ENCODE data around the gene VAC14. TPM values are rescaled to one million over a fixed set of nuclear protein-coding genes. Genes with fewer than 3 reads are reported as not detected.

VAC14 gene
- total and polyA plus RNA-seq, 4 donors: 27.6 to 60.8 (median 50.9) TPM

GRCh38 chr16:70756071-70756470 lies 44.9 kb downstream of the VAC14 start:
- no peak overlapping the region for H3K4me3 ChIP-seq
- H3K36me3 ChIP-seq (ENCODE audit: control insufficient read depth in 4 of 4, insufficient read depth in 4 of 4, low read length in 4 of 4): peaks cover 0 to 30% (median 7%) of the 10 kb centered on the region in 4 donors
- TF ChIP-seq CTCF (IDR thresholded peaks at IDR 0.05; ENCODE audit: control extremely low read depth, extremely low read depth): no peak
- no peaks in the 10 kb centered on the region for H3K9me3 ChIP-seq (ENCODE audit: control insufficient read depth in 4 of 4, insufficient read depth in 3 of 4, low read length in 3 of 4)
- no peak overlapping the region for H3K9ac ChIP-seq (ENCODE audit: insufficient read depth in 1 of 2, low read length in 2 of 2)
- H3K27ac ChIP-seq (ENCODE audit: low read depth in 1 of 2, low read length in 1 of 2): no peak overlapping the region
- WGBS, 2 donors: 91 to 97% methylated on average over 8 of the region's 8 CpGs
- no peaks in the 10 kb centered on the region for H3K27me3 ChIP-seq (ENCODE audit: control insufficient read depth in 3 of 3, insufficient read depth in 3 of 3, low read length in 2 of 3)
- DNase-seq: no peak
- no peak for ATAC-seq (ENCODE audit: insufficient read depth, low FRiP score)
- peaks cover 9 to 22% (median 16%) of the 10 kb centered on the region in 5 donors for H3K4me1 ChIP-seq (ENCODE audit: control insufficient read depth in 5 of 5, insufficient read depth in 5 of 5, low read length in 5 of 5)

GRCh38 chr16:70754851-70755600 lies 45.9 kb downstream of the VAC14 start:
- no peaks in the 10 kb centered on the region for H3K27me3 ChIP-seq (ENCODE audit: control insufficient read depth in 3 of 3, insufficient read depth in 3 of 3, low read length in 2 of 3)
- TF ChIP-seq CTCF (IDR thresholded peaks at IDR 0.05; ENCODE audit: control extremely low read depth, extremely low read depth): no peak
- no peaks in the 10 kb centered on the region for H3K9me3 ChIP-seq (ENCODE audit: control insufficient read depth in 4 of 4, insufficient read depth in 3 of 4, low read length in 3 of 4)
- peaks cover 9 to 33% (median 23%) of the 10 kb centered on the region in 5 donors for H3K4me1 ChIP-seq (ENCODE audit: control insufficient read depth in 5 of 5, insufficient read depth in 5 of 5, low read length in 5 of 5)
- WGBS, 2 donors: 93 to 94% methylated on average over 12 of the region's 12 CpGs
- H3K27ac ChIP-seq (ENCODE audit: low read depth in 1 of 2, low read length in 1 of 2): no peak overlapping the region
- DNase-seq (no peak), ATAC-seq (ENCODE audit: insufficient read depth, low FRiP score) (no peak)
- H3K4me3 ChIP-seq: no peak overlapping the region
- peaks cover 0 to 24% (median 5%) of the 10 kb centered on the region in 4 donors for H3K36me3 ChIP-seq (ENCODE audit: control insufficient read depth in 4 of 4, insufficient read depth in 4 of 4, low read length in 4 of 4)
- H3K9ac ChIP-seq (ENCODE audit: insufficient read depth in 1 of 2, low read length in 2 of 2): no peak overlapping the region

GRCh38 chr16:70754371-70754770 lies 46.6 kb downstream of the VAC14 start:
- TF ChIP-seq CTCF (IDR thresholded peaks at IDR 0.05; ENCODE audit: control extremely low read depth, extremely low read depth): no peak
- peaks cover 9 to 39% (median 24%) of the 10 kb centered on the region in 5 donors for H3K4me1 ChIP-seq (ENCODE audit: control insufficient read depth in 5 of 5, insufficient read depth in 5 of 5, low read length in 5 of 5)
- peaks cover 0 to 19% (median 4%) of the 10 kb centered on the region in 4 donors for H3K36me3 ChIP-seq (ENCODE audit: control insufficient read depth in 4 of 4, insufficient read depth in 4 of 4, low read length in 4 of 4)
- no peak overlapping the region for H3K27ac ChIP-seq (ENCODE audit: low read depth in 1 of 2, low read length in 1 of 2)
- H3K27me3 ChIP-seq (ENCODE audit: control insufficient read depth in 3 of 3, insufficient read depth in 3 of 3, low read length in 2 of 3): no peaks in the 10 kb centered on the region
- H3K4me3 ChIP-seq: no peak overlapping the region
- H3K9ac ChIP-seq (ENCODE audit: insufficient read depth in 1 of 2, low read length in 2 of 2): no peak overlapping the region
- ATAC-seq (ENCODE audit: insufficient read depth, low FRiP score): no peak
- DNase-seq: no peak
- no peaks in the 10 kb centered on the region for H3K9me3 ChIP-seq (ENCODE audit: control insufficient read depth in 4 of 4, insufficient read depth in 3 of 4, low read length in 3 of 4)
- WGBS, 2 donors: 93 to 94% methylated on average over 11 of the region's 11 CpGs

Measured in lung (tissue), 12 donors.